ENCODE results near the gene TRMT11. TPM values are rescaled to one million over a fixed set of nuclear protein-coding genes. Genes with fewer than 3 reads are reported as not detected.

TRMT11 gene
- total and polyA plus RNA-seq, 2 of the 8 experiments (the other 6 are each of a cell fraction or from before 2014, with no cell fraction given): 19.7 to 32.4 TPM

DNA sequence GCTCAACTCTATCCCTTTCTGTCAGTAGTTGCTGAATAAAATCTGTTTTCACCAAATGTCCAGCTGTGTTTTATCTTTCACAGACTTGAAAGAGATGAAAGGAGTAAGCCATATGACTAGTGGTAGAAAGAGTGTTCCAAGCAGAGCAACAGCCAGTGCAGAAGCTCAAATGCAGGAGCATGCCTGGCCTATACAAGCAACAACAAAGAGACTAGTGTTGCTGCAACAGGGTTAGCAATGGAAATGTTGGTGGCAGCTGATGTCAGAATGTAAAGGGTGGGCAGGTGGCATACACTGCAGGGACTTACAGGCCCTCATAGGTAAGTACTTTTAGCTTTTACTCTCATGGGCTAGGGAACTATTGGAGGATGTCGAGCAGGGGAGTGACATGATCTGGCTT, 35.0 kb upstream of the TRMT11 start:
- Histone ChIP-seq H3K9ac (replicated peaks in 1 of 4; ENCODE audit: extremely low read depth in 1 of 4, low read depth in 3 of 4, low read length in 3 of 4) (no peak overlapping the region), H3K27ac (ENCODE audit: low read depth, low read length) (no peak overlapping the region), H3K56ac (replicated peaks; ENCODE audit: insufficient read length, low read depth, low read length) (no peak overlapping the region), H2BK5ac (ENCODE audit: low read depth, low read length) (no peak overlapping the region), H3K9me3 (ENCODE audit: insufficient read depth in 2 of 2, low read depth in 1 of 2, low read length in 1 of 2) (no peaks in the 10 kb centered on the region), H3K18ac (ENCODE audit: extremely low read depth, low read length) (no peak overlapping the region), H2BK20ac (ENCODE audit: low read length) (no peak overlapping the region), H3K14ac (ENCODE audit: insufficient read length) (no peak overlapping the region), H3K79me1 (ENCODE audit: low read depth, low read length) (no peaks in the 10 kb centered on the region), H2AK5ac (ENCODE audit: low read depth, low read length) (no peak overlapping the region), H3K23me2 (ENCODE audit: low read depth, low read length) (no peaks in the 10 kb centered on the region), H2BK15ac (ENCODE audit: low read length) (peak overlapping the region; percentile 85; the same call in 1 of the 2 replicates), H4K8ac (ENCODE audit: extremely low read depth, insufficient read depth, low read length) (no peak overlapping the region), H3K4me2 (ENCODE audit: insufficient read depth in 1 of 2, low read depth in 2 of 2, low read length in 2 of 2) (no peak overlapping the region), H2BK120ac (replicated peaks; ENCODE audit: low read depth, low read length) (no peak overlapping the region), H4K91ac (replicated peaks; ENCODE audit: insufficient read length, low read length) (no peak overlapping the region), H3K4me3 (ENCODE audit: extremely low read depth in 1 of 4, insufficient read depth in 2 of 4, low read depth in 3 of 4, low read length in 4 of 4) (no peak overlapping the region), H4K20me1 (replicated peaks in 1 of 2; ENCODE audit: control insufficient read depth in 1 of 2, insufficient read depth in 2 of 2, low read length in 2 of 2) (no peaks in the 10 kb centered on the region), H3K27me3 (replicated peaks in 1 of 4; ENCODE audit: control insufficient read depth in 3 of 4, extremely low read depth in 1 of 4, insufficient read depth in 3 of 4, low read length in 3 of 4) (no peaks in the 10 kb centered on the region), H2AFZ (ENCODE audit: low read length) (no peak overlapping the region), H3K79me2 (ENCODE audit: control insufficient read depth in 1 of 2, insufficient read depth in 2 of 2, low read length in 2 of 2) (no peaks in the 10 kb centered on the region), H2BK12ac (ENCODE audit: low read depth, low read length) (no peak overlapping the region), H4K5ac (ENCODE audit: insufficient read length, low read depth, low read length) (no peak overlapping the region), H3K4me1 (replicated peaks in 1 of 4; ENCODE audit: control insufficient read depth in 3 of 4, insufficient read depth in 4 of 4, low read length in 3 of 4) (peaks cover 0 to 9% (median 6%) of the 10 kb centered on the region in 4 experiments; a peak in 5 of 7 replicates), H3K36me3 (ENCODE audit: control insufficient read depth in 2 of 4, insufficient read depth in 4 of 4, low read length in 3 of 4) (no peaks in the 10 kb centered on the region), H3K23ac (ENCODE audit: insufficient read length) (no peak overlapping the region), H3K4ac (replicated peaks; ENCODE audit: insufficient read length, low read depth, low read length) (no peak overlapping the region)
- DNase-seq (ENCODE audit: low read depth in 1 of 2, low spot score in 2 of 2) (no peak), FAIRE-seq (no peak)
- CTCF ChIA-PET (ENCODE audit: partially characterized antibody): interaction anchor here (0.6 to 7.3 kb wide), 15 partner anchors 10 to 640 kb away, joined by 3 to 77 read pairs (median 7); partner anchors contain the start of gene NCOA7
- 79% methylated on average over 1 of the region's 1 CpG; no CpG with 5 or more reads in 1 of the 2 experiments for WGBS, 2 experiments (ENCODE audit: extremely low coverage in 1 of 2, insufficient coverage in 1 of 2, insufficient read length in 1 of 2, insufficient replicate concordance in 2 of 2, low coverage in 1 of 2, low lambda C conversion rate in 2 of 2, missing lambda C conversion rate in 1 of 2)
- POLR2A ChIA-PET (ENCODE audit: partially characterized antibody): no interaction called here
- TF ChIP-seq MAFK (IDR thresholded peaks at IDR 0.05; ENCODE audit: low read depth, low read length) (no peak), E2F6 (IDR thresholded peaks at IDR 0.05) (no peak), SIN3A (conservative IDR thresholded peaks at IDR 0.05 in 1 of 2, IDR thresholded peaks at IDR 0.05 in 1 of 2; ENCODE audit: low read depth in 1 of 2, low read length in 2 of 2) (no peak), ATF3 (IDR thresholded peaks at IDR 0.05; ENCODE audit: insufficient read depth, low read depth, low read length) (no peak), GABPA (IDR thresholded peaks at IDR 0.05; ENCODE audit: borderline replicate concordance, insufficient read depth, low read length) (no peak), GTF2F1 (IDR thresholded peaks at IDR 0.05; ENCODE audit: borderline replicate concordance, low read depth, low read length) (no peak)
